ENCODE results near the gene SLC2A13. TPM values are rescaled to one million over a fixed set of nuclear protein-coding genes. Genes with fewer than 3 reads are reported as not detected.
A peak's percentile ranks its signal among the peaks of the same experiment; 100 is the strongest.
"Not testable (repeated sequence)": the region's sequence is repeated elsewhere in the genome, so short reads cannot be mapped to it uniquely, and the experiment has no call there.

SLC2A13 gene
- total RNA-seq, 1 donor from 2014 or later: 15.8 TPM

GRCh38 chr12:39813776-39814175, 292.1 kb downstream of the SLC2A13 start:
- no peak overlapping the region for H3K27ac Mint-ChIP-seq (ENCODE audit: unreplicated experiment)
- H3K9me3 Mint-ChIP-seq (ENCODE audit: unreplicated experiment): no peaks in the 10 kb centered on the region
- H3K27me3 Mint-ChIP-seq (ENCODE audit: unreplicated experiment): no peaks in the 10 kb centered on the region
- no peaks in the 10 kb centered on the region for H3K36me3 Mint-ChIP-seq (ENCODE audit: low read depth, unreplicated experiment)
- no peak for DNase-seq (ENCODE audit: low spot score)
- H3K4me1 Mint-ChIP-seq (ENCODE audit: unreplicated experiment): peaks cover 4% of the 10 kb centered on the region
- H3K4me3 Mint-ChIP-seq (ENCODE audit: unreplicated experiment): no peak overlapping the region
- TF ChIP-seq, protein P1, sequence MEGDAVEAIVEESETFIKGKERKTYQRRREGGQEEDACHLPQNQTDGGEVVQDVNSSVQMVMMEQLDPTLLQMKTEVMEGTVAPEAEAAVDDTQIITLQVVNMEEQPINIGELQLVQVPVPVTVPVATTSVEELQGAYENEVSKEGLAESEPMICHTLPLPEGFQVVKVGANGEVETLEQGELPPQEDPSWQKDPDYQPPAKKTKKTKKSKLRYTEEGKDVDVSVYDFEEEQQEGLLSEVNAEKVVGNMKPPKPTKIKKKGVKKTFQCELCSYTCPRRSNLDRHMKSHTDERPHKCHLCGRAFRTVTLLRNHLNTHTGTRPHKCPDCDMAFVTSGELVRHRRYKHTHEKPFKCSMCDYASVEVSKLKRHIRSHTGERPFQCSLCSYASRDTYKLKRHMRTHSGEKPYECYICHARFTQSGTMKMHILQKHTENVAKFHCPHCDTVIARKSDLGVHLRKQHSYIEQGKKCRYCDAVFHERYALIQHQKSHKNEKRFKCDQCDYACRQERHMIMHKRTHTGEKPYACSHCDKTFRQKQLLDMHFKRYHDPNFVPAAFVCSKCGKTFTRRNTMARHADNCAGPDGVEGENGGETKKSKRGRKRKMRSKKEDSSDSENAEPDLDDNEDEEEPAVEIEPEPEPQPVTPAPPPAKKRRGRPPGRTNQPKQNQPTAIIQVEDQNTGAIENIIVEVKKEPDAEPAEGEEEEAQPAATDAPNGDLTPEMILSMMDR (IDR thresholded peaks at IDR 0.05; ENCODE audit: unreplicated experiment): no peak

DNA sequence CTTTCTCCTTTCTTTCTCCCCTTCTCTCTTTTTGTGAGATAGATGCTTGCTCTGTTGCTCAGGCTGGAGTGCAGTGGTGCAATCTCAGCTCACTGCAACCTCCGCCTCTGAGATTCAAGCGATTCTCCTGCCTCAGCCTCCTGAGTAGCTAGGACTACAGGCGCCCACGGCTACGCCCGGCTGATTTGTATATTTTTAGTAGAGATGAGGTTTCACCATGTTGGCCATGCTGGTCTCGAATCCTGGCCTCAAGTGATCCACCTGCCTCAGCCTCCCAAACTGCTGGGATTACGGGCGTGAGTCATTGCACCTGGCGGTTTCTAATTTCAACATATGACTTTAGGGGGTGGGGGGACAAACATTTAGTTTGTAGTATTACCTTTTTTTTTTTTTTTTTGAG, 293.4 kb downstream of the SLC2A13 start:
- not testable (repeated sequence) for DNase-seq (ENCODE audit: low spot score); H3K27ac Mint-ChIP-seq (ENCODE audit: unreplicated experiment); H3K36me3 Mint-ChIP-seq (ENCODE audit: low read depth, unreplicated experiment); H3K27me3 Mint-ChIP-seq (ENCODE audit: unreplicated experiment); H3K4me1 Mint-ChIP-seq (ENCODE audit: unreplicated experiment); H3K4me3 Mint-ChIP-seq (ENCODE audit: unreplicated experiment); H3K9me3 Mint-ChIP-seq (ENCODE audit: unreplicated experiment)

GRCh38 chr12:39807043-39807442, 298.8 kb downstream of the SLC2A13 start:
- DNase-seq (ENCODE audit: low spot score): peak; percentile 18
- Mint-ChIP-seq H3K36me3 (ENCODE audit: low read depth, unreplicated experiment) (no peaks in the 10 kb centered on the region), H3K9me3 (ENCODE audit: unreplicated experiment) (no peaks in the 10 kb centered on the region), H3K4me3 (ENCODE audit: unreplicated experiment) (no peak overlapping the region), H3K4me1 (ENCODE audit: unreplicated experiment) (peaks cover 6% of the 10 kb centered on the region), H3K27me3 (ENCODE audit: unreplicated experiment) (no peaks in the 10 kb centered on the region), H3K27ac (ENCODE audit: unreplicated experiment) (no peak overlapping the region)
- TF ChIP-seq, protein P1 (IDR thresholded peaks at IDR 0.05; ENCODE audit: unreplicated experiment): peak; percentile 79

- no peak for DNase-seq (ENCODE audit: low spot score)
- Mint-ChIP-seq H3K27me3 (ENCODE audit: unreplicated experiment) (no peaks in the 10 kb centered on the region), H3K27ac (ENCODE audit: unreplicated experiment) (no peak overlapping the region), H3K4me3 (ENCODE audit: unreplicated experiment) (no peak overlapping the region), H3K36me3 (ENCODE audit: low read depth, unreplicated experiment) (no peaks in the 10 kb centered on the region), H3K4me1 (ENCODE audit: unreplicated experiment) (peaks cover 6% of the 10 kb centered on the region), H3K9me3 (ENCODE audit: unreplicated experiment) (no peaks in the 10 kb centered on the region)
- TF ChIP-seq, protein P1 (IDR thresholded peaks at IDR 0.05; ENCODE audit: unreplicated experiment): no peak
These were observed 300.2 kb downstream of the SLC2A13 start for GRCh38 chr12:39805651-39806050.

DNA sequence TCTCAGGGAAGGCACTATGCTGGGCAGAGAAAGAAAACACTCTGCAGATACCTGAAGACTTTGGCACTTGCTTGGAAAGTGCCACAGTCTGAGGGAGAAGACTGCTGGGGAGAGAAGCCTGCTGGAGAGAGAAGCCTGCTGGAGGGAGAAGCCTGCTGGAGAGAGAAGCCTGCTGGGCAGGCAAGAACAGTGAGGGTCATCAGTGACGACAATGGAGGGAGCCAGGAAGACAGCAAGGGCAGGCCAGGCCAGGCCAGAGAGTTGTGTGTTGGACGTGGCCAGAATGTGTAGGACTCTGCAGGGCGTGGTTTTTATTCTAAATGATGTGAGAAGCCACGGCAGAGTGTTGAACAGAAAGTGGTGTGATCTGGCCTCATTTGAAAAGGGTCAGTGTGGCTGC, 301.0 kb downstream of the SLC2A13 start:
- DNase-seq (ENCODE audit: low spot score): no peak

More for the DNA sequence above, 301.0 kb downstream of the SLC2A13 start:
- H3K4me1 Mint-ChIP-seq (ENCODE audit: unreplicated experiment): peaks cover 6% of the 10 kb centered on the region
- no peaks in the 10 kb centered on the region for H3K9me3 Mint-ChIP-seq (ENCODE audit: unreplicated experiment)
- no peak overlapping the region for H3K27ac Mint-ChIP-seq (ENCODE audit: unreplicated experiment)
- no peak overlapping the region for H3K4me3 Mint-ChIP-seq (ENCODE audit: unreplicated experiment)
- TF ChIP-seq, protein P1 (IDR thresholded peaks at IDR 0.05; ENCODE audit: unreplicated experiment): no peak
- no peaks in the 10 kb centered on the region for H3K36me3 Mint-ChIP-seq (ENCODE audit: low read depth, unreplicated experiment)
- H3K27me3 Mint-ChIP-seq (ENCODE audit: unreplicated experiment): no peaks in the 10 kb centered on the region

Data from endothelial cell (in vitro differentiated cells).